Measurements from ENCODE around the gene LHX3. TPM values are rescaled to one million over a fixed set of nuclear protein-coding genes. Genes with fewer than 3 reads are reported as not detected.

The LHX3 gene
- total RNA-seq, 1 donor from 2014 or later: not detected

DNA sequence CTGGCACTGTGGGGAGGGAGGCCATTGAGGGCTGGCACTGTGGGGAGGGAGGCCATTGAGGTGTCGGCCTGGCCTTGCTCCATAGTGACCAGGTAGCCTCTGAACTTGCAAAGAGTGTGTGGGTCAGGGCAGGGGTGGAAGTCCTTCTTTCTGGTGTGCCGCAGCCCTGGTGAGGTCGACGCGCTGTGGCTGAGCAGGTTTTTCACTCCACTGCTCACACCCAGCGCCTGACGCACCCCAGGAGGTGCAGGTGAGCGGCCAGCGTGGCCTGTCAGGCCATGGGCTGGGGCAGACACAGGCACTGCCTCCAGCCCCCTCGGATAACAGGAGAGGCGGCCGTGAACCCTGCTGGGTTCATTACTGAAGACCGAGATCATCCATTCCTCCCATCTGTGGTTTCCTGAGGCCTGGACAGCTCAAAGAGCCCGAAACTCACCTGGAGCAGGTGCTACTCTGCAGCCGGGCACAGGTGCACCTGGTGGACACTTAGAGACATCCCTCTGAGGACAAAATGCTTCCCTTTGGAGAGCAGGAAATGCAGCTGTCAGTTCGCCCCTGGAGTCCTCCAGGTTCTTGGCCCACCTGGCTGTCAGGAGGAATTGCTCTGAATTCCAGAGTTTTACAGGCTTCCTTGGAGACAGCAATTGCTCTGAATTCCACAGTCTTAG, 32.4 kb downstream of the LHX3 start:
- Mint-ChIP-seq H3K4me3 (no peak overlapping the region), H3K27me3 (ENCODE audit: insufficient read depth, low read depth) (peaks cover 20% of the 10 kb centered on the region), H3K4me1 (peaks cover 39% of the 10 kb centered on the region), H3K27ac (peak overlapping the region; percentile 96), H3K9me3 (no peaks in the 10 kb centered on the region), H3K36me3 (no peaks in the 10 kb centered on the region)
- Histone ChIP-seq H3K4me3 (no peak overlapping the region), H3F3A (ENCODE audit: low read depth) (peaks cover 38% of the 10 kb centered on the region), H2AFZ (replicated peaks) (no peak overlapping the region), H3K27me3 (no peaks in the 10 kb centered on the region), H3K9me3 (ENCODE audit: low read depth) (no peaks in the 10 kb centered on the region), H3K9ac (no peak overlapping the region), H3K27ac (no peak overlapping the region), H3K4me1 (peaks cover 29% of the 10 kb centered on the region), H3K79me2 (ENCODE audit: low read depth) (no peaks in the 10 kb centered on the region), H3K4me2 (no peak overlapping the region), H3K36me3 (no peaks in the 10 kb centered on the region), H4K20me1 (ENCODE audit: low read depth) (peaks cover 25% of the 10 kb centered on the region)
- TF ChIP-seq EZH2phosphoT487 (IDR thresholded peaks at IDR 0.05) (no peak), EZH2 (IDR thresholded peaks at IDR 0.05) (no peak), CTCF (IDR thresholded peaks at IDR 0.05) (no peak)
- no peak for DNase-seq (ENCODE audit: low spot score)

DNA sequence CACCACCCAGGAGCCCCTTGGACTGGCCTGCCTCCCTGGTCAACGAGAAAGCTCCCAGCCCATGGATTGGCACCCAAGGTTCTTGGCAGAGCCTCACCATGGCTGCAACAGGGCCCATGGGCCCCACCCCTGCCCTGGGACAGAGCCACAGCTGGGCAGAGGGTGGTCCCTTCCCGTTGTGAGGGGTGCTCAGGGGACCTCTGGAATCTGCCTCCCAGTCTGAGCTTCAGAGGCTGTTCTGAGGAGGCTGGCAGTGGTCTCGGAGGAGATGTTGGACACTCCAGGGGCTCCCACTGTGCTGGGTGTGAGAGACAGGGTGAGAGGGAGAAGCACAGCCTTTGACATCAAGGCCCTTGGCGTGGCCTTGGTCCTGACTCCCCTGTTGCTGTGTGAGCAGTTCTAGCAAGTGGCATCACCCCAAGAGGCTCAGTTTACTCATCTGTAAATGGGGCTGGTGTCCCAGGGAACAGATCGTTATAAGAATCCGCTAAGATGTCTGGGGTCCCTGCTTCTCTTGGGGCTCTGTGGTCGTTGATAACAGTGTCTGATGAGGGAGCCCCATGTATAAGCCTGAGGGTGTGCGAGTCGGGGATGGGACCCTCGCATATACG, 33.0 kb downstream of the LHX3 start:
- H3K9ac ChIP-seq: no peak overlapping the region
- H4K20me1 ChIP-seq (ENCODE audit: low read depth): peaks cover 25% of the 10 kb centered on the region
- H3K27ac Mint-ChIP-seq: peak overlapping the region; percentile 96
- TF ChIP-seq EZH2 (IDR thresholded peaks at IDR 0.05) (no peak), EZH2phosphoT487 (IDR thresholded peaks at IDR 0.05) (no peak), CTCF (IDR thresholded peaks at IDR 0.05) (no peak)
- no peak overlapping the region for H2AFZ ChIP-seq (replicated peaks)
- H3K4me3 ChIP-seq: peak overlapping the region; percentile 35
- H3K79me2 ChIP-seq (ENCODE audit: low read depth): no peaks in the 10 kb centered on the region
- no peaks in the 10 kb centered on the region for H3K9me3 Mint-ChIP-seq
- H3K27ac ChIP-seq: no peak overlapping the region
- peaks cover 39% of the 10 kb centered on the region for H3K4me1 Mint-ChIP-seq
- H3K36me3 ChIP-seq: no peaks in the 10 kb centered on the region
- H3K27me3 Mint-ChIP-seq (ENCODE audit: insufficient read depth, low read depth): peaks cover 21% of the 10 kb centered on the region
- peaks cover 38% of the 10 kb centered on the region for H3F3A ChIP-seq (ENCODE audit: low read depth)
- H3K36me3 Mint-ChIP-seq: no peaks in the 10 kb centered on the region
- peak overlapping the region; percentile 75 for H3K4me2 ChIP-seq
- H3K9me3 ChIP-seq (ENCODE audit: low read depth): no peaks in the 10 kb centered on the region
- no peak for DNase-seq (ENCODE audit: low spot score)
- peak overlapping the region; percentile 22 for H3K4me3 Mint-ChIP-seq
- H3K27me3 ChIP-seq: no peaks in the 10 kb centered on the region
- peaks cover 29% of the 10 kb centered on the region for H3K4me1 ChIP-seq

DNA sequence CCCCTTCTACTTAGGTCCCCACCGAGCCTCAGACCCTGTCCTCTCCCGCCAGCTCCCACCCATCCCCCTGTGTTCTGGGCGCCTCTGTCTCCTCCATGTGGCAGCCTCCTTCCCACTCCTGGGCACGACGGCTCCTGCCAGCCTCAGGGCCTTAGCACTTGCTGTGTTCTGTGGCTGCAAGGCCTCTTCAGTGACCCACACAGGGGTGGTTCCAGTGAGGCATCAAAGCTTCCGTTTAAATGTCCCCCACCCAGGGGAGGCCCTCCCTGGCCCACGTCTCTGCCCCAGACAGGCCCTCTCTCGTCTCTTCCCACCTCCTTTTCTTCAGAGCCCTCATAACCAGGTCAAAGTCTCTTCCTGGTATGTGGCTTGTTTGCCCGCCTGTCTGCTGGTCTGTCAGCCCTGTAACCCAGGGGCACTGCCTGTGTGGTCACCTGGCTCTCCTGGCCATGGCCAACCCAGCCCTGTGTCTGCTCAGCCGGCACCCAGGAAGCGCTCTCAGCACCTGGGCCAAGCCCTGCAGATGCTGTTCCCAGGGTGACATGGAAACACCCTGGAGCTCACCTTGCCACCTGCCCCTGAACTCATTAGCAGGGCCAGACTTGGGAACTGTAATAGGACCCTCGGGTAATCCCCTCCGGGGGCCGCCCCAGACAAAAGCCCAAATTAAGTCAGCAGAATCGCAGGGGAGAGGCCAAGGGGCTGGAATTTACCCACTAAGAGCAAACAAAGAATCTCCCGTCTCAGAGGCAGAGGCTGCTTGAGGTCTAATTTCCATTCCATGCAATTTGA, 33.7 kb downstream of the LHX3 start:
- Mint-ChIP-seq H3K36me3 (no peaks in the 10 kb centered on the region), H3K27me3 (ENCODE audit: insufficient read depth, low read depth) (peaks cover 23% of the 10 kb centered on the region), H3K4me1 (peaks cover 39% of the 10 kb centered on the region), H3K9me3 (no peaks in the 10 kb centered on the region), H3K27ac (peak overlapping the region; percentile 96), H3K4me3 (peak overlapping the region; percentile 73)
- DNase-seq (ENCODE audit: low spot score): peak; percentile 95
- Histone ChIP-seq H4K20me1 (ENCODE audit: low read depth) (peaks cover 25% of the 10 kb centered on the region), H2AFZ (replicated peaks) (no peak overlapping the region), H3K9me3 (ENCODE audit: low read depth) (no peaks in the 10 kb centered on the region), H3K4me2 (peak overlapping the region; percentile 75), H3K36me3 (no peaks in the 10 kb centered on the region), H3K4me1 (peaks cover 29% of the 10 kb centered on the region), H3K27ac (no peak overlapping the region), H3F3A (ENCODE audit: low read depth) (peaks cover 38% of the 10 kb centered on the region), H3K27me3 (no peaks in the 10 kb centered on the region), H3K9ac (no peak overlapping the region), H3K79me2 (ENCODE audit: low read depth) (no peaks in the 10 kb centered on the region), H3K4me3 (no peak overlapping the region)
- no peak for TF ChIP-seq EZH2 (IDR thresholded peaks at IDR 0.05)
- peak; percentile 57 for TF ChIP-seq EZH2phosphoT487 (IDR thresholded peaks at IDR 0.05)
- no peak for TF ChIP-seq CTCF (IDR thresholded peaks at IDR 0.05)
